GM23248 (cell line): Measurements from ENCODE around the gene SNRNP200. TPM values are rescaled to one million over a fixed set of nuclear protein-coding genes. Genes with fewer than 3 reads are reported as not detected.

Source experiments
- DNase-seq: peaks from one replicate; pipeline ENCODE4 v3.0.0-alpha.2; 2015
- H2AFZ ChIP-seq: fragments of 200-600 bp; sonication (generic); 2 replicates; pipeline ENCODE4 v1.6.1; 2016; ENCODE audit warnings: antibody characterized with exemption
- H3F3A ChIP-seq: fragments of 200-600 bp; sonication (generic); 2 replicates; pipeline ENCODE4 v1.6.1; 2016; ENCODE audit warnings: mild to moderate bottlenecking, antibody characterized with exemption, mixed run types; ENCODE audit not compliant: insufficient read depth
- H3K27ac ChIP-seq: fragments of 200-600 bp; sonication (generic); 2 replicates; pipeline ENCODE4 v1.5.1; 2016; ENCODE audit warnings: mild to moderate bottlenecking
- H3K27me3 ChIP-seq: fragments of 200-600 bp; sonication (generic); replicated peaks from 2 replicates; pipeline ENCODE4 v1.6.1; 2016; ENCODE audit warnings: mild to moderate bottlenecking; ENCODE audit not compliant: insufficient read depth
- H3K36me3 ChIP-seq: fragments of 200-600 bp; sonication (generic); 2 replicates; pipeline ENCODE4 v1.6.1; 2016; ENCODE audit warnings: low read depth, mild to moderate bottlenecking
- H3K4me1 ChIP-seq: fragments of 200-600 bp; sonication (generic); 2 replicates; pipeline ENCODE4 v1.6.1; 2016; ENCODE audit warnings: mild to moderate bottlenecking; ENCODE audit not compliant: insufficient read depth
- H3K4me2 ChIP-seq: fragments of 200-600 bp; sonication (generic); one replicate; pipeline ENCODE4 v1.6.1; 2016; ENCODE audit warnings: mild to moderate bottlenecking; ENCODE audit not compliant: unreplicated experiment
- H3K4me3 ChIP-seq: fragments of 200-600 bp; sonication (generic); 2 replicates; pipeline ENCODE4 v1.5.1; 2016; ENCODE audit warnings: mild to moderate bottlenecking
- H3K79me2 ChIP-seq: fragments of 200-600 bp; sonication (generic); 2 replicates; pipeline ENCODE4 v1.6.1; 2016; ENCODE audit warnings: mild to moderate bottlenecking; ENCODE audit not compliant: insufficient read depth
- H3K9ac ChIP-seq: fragments of 200-600 bp; sonication (generic); 2 replicates; pipeline ENCODE4 v1.6.1; 2016; ENCODE audit warnings: mild to moderate bottlenecking
- H3K9me2 ChIP-seq: fragments of 200-600 bp; sonication (generic); 2 replicates; pipeline ENCODE4 v1.6.1; 2016; ENCODE audit warnings: mixed run types, mild to moderate bottlenecking, moderate library complexity; ENCODE audit not compliant: insufficient read depth
- H3K9me3 ChIP-seq: fragments of 200-600 bp; sonication (generic); one replicate; pipeline ENCODE4 v1.6.1; 2017; ENCODE audit warnings: low read depth
- H4K20me1 ChIP-seq: fragments of 200-600 bp; sonication (generic); 2 replicates; pipeline ENCODE4 v1.6.0; 2016; ENCODE audit not compliant: insufficient read depth
- EZH2 ChIP-seq: fragments of 200-600 bp; sonication (generic); IDR thresholded peaks from 2 replicates; pipeline ENCODE4 v1.6.1; 2018; ENCODE audit warnings: antibody characterized with exemption, mild to moderate bottlenecking; ENCODE audit not compliant: insufficient read depth, poor library complexity, severe bottlenecking
- EZH2phosphoT487 ChIP-seq: fragments of 200-600 bp; sonication (generic); IDR thresholded peaks from 2 replicates; pipeline ENCODE4 v1.6.1; 2018; ENCODE audit warnings: antibody characterized with exemption, moderate library complexity, mild to moderate bottlenecking, low read depth; ENCODE audit not compliant: insufficient read depth
- WGBS, 2 experiments: methylation state at CpG; one replicate each; pipeline ENCODE4 v1.1.6; 2015 to 2017; ENCODE audit warnings: low lambda C conversion rate in 2 of 2, low coverage in 1 of 2; ENCODE audit errors: missing lambda C conversion rate in 2 of 2; 5-methylcytosine and 5-hydroxymethylcytosine counted together
- in situ Hi-C: fragments of 300-500 bp; cut with MboI; formaldehyde crosslinking; loops from 2 replicates; pipeline ENCODE4 v1.15.0; 2020
- polyA plus RNA-seq: library from polyadenylated mRNA; unstranded; fragments of >200 nt; fragmentation: Nextera tagmentation; extraction: Ambion mirVana; gene quantifications from 2 replicates; pipeline ENCODE4 v1.2.1, GENCODE V29; 2016
- total RNA-seq: library from RNA; depleted of rRNA; stranded (reverse); fragments of >200 nt; shearing (Covaris generic); gene quantifications from 2 replicates; pipeline ENCODE4 v1.2.3, GENCODE V29; 2014

The SNRNP200 gene
- total and polyA plus RNA-seq, 2 experiments from 2014 or later, result 34.2 to 40.5 TPM

DNA sequence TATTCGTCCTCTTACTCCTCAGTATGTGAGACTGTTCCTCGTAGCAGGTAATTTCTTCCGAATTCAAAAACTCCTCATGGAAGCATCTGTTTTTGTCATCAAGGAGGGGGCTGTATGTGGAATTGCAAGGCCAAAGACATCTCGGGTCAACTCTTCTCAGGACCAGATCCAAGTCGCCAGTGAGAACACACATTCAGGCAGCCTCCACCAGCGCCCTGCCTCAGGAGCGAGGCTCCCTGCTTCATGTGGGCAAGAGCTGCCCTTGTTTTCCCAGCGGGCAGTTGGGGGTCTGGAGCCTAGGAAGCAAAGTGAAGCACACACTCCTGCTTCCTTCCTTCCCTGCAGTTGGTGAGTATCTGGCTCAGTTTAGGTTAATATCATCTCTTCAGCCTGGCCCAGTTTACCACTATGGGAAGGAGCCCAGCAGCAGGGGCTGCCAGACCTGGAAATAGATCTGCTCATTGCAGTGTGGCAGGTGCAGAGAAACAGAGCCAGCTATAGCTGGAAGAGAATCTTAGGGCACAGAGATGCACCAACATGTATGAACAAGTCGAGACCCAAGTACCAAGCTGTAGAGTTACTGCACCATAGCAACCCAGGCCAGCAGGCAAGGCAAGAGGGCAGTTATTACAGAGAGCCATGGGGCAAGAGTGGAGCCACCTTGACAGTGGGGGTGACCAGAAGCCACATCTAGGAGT is 64.9 kb downstream of the SNRNP200 start:
- TF ChIP-seq EZH2, result no peak
- TF ChIP-seq EZH2phosphoT487, result no peak
- H3K27ac ChIP-seq, result no peak overlapping the region
- H3K4me1 ChIP-seq, result peaks cover 16% of the 10 kb centered on the region
- H3K4me2 ChIP-seq, result no peak overlapping the region
- no peaks in the 10 kb centered on the region for H3K9me2 ChIP-seq
- H3K27me3 ChIP-seq, result no peaks in the 10 kb centered on the region
- 88 to 90% methylated on average over 9 of the region's 9 CpGs for WGBS, 2 experiments
- no peak overlapping the region for H3K9ac ChIP-seq
- in situ Hi-C loops, result no loop called here
- no peaks in the 10 kb centered on the region for H3K9me3 ChIP-seq
- H3K4me3 ChIP-seq, result no peak overlapping the region
- H3K36me3 ChIP-seq, result no peaks in the 10 kb centered on the region
- no peaks in the 10 kb centered on the region for H4K20me1 ChIP-seq
- H3K79me2 ChIP-seq, result no peaks in the 10 kb centered on the region
- DNase-seq, result no peak
- no peak overlapping the region for H2AFZ ChIP-seq
- peaks cover 20% of the 10 kb centered on the region for H3F3A ChIP-seq

DNA sequence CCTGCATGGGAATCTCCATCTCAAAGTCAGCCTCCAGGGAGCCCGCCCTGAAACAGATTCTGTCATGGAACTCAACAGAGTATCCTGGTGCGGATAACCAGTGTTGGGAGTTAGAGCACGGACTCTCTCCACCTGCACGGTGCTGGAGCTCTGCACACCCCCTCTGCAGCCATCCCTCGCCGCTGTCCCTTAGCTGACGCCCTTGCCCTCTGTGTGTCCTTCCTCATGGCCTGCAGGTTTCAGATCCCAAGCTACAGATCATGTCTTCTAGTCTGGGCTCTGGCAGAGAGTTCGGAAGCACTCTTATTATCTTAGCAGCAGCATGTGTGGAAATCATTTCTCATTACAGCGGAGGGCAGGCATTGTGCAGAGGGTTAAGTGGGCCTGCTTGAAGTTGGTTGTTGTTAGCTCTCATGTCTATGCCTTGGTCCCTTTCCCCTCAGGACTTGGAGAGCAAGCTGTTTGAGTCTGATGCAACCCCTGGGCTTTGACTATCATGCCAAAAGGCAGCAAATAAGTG is 65.5 kb downstream of the SNRNP200 start:
- no peaks in the 10 kb centered on the region for H3K36me3 ChIP-seq
- WGBS, 2 experiments, result 92 to 95% methylated on average over 9 of the region's 9 CpGs
- in situ Hi-C loops, result no loop called here

GRCh38 chr2:96239091-96239490 is 66.3 kb downstream of the SNRNP200 start:
- Histone ChIP-seq H3F3A (peaks cover 19% of the 10 kb centered on the region), H3K9ac (no peak overlapping the region), H3K4me1 (peaks cover 16% of the 10 kb centered on the region), H3K79me2 (no peaks in the 10 kb centered on the region), H3K9me2 (no peaks in the 10 kb centered on the region), H3K36me3 (no peaks in the 10 kb centered on the region), H3K9me3 (no peaks in the 10 kb centered on the region), H4K20me1 (no peaks in the 10 kb centered on the region), H3K27me3 (no peaks in the 10 kb centered on the region), H3K27ac (no peak overlapping the region), H3K4me3 (no peak overlapping the region), H2AFZ (no peak overlapping the region), H3K4me2 (no peak overlapping the region)
- in situ Hi-C loops, result no loop called here
- DNase-seq, result no peak
- no peak for TF ChIP-seq EZH2phosphoT487
- TF ChIP-seq EZH2, result no peak
- WGBS, 2 experiments, result 85 to 86% methylated on average over 3 of the region's 3 CpGs

More for the DNA sequence above, 65.5 kb downstream of the SNRNP200 start:
- H3K27me3 ChIP-seq, result no peaks in the 10 kb centered on the region
- H3K27ac ChIP-seq, result no peak overlapping the region
- no peak for DNase-seq
- H3K4me3 ChIP-seq, result no peak overlapping the region
- no peak overlapping the region for H3K4me2 ChIP-seq
- no peaks in the 10 kb centered on the region for H3K79me2 ChIP-seq
- TF ChIP-seq EZH2 (no peak), EZH2phosphoT487 (no peak)
- no peaks in the 10 kb centered on the region for H4K20me1 ChIP-seq
- H3K9me2 ChIP-seq, result no peaks in the 10 kb centered on the region
- no peak overlapping the region for H2AFZ ChIP-seq
- no peak overlapping the region for H3K9ac ChIP-seq
- no peaks in the 10 kb centered on the region for H3K9me3 ChIP-seq
- peaks cover 19% of the 10 kb centered on the region for H3F3A ChIP-seq
- H3K4me1 ChIP-seq, result peaks cover 16% of the 10 kb centered on the region

DNA sequence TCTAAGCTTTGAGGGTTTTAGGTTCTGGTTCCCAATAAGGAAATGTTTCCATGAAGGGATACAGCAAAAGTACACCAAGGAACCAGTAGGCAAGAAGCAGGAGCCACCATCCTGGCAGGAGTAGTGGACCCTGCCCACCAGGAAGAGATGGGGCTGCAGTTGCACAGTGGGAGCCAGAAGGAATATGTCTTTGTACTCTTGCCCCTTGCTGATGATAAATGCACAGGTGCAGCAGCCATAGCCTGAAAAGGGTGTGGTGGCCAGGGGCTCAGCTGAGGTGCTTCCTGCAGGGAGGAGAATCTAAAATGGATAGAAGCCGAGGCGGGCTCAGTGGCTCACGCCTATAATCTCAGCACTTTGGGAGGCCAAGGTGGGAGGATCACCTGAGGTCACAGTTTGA is 67.1 kb downstream of the SNRNP200 start:
- H3K27me3 ChIP-seq, result no peaks in the 10 kb centered on the region
- H3F3A ChIP-seq, result peaks cover 19% of the 10 kb centered on the region
- H3K36me3 ChIP-seq, result no peaks in the 10 kb centered on the region
- TF ChIP-seq EZH2phosphoT487, result no peak
- no peak for TF ChIP-seq EZH2
- H3K79me2 ChIP-seq, result no peaks in the 10 kb centered on the region
- H3K4me1 ChIP-seq, result peaks cover 16% of the 10 kb centered on the region
- no peaks in the 10 kb centered on the region for H3K9me2 ChIP-seq
- H3K4me3 ChIP-seq, result no peak overlapping the region
- H3K9me3 ChIP-seq, result no peaks in the 10 kb centered on the region
- 92 to 98% methylated on average over 3 of the region's 3 CpGs for WGBS, 2 experiments
- in situ Hi-C loops, result no loop called here
- H4K20me1 ChIP-seq, result no peaks in the 10 kb centered on the region
- no peak overlapping the region for H3K4me2 ChIP-seq
- H2AFZ ChIP-seq, result no peak overlapping the region
- no peak overlapping the region for H3K9ac ChIP-seq
- H3K27ac ChIP-seq, result no peak overlapping the region
- DNase-seq, result no peak

- 94 to 100% methylated on average over 1 of the region's 1 CpG for WGBS, 2 experiments
- H3K79me2 ChIP-seq, result no peaks in the 10 kb centered on the region
- H3K9me3 ChIP-seq, result no peaks in the 10 kb centered on the region
- H3K9me2 ChIP-seq, result no peaks in the 10 kb centered on the region
- H3K4me2 ChIP-seq, result no peak overlapping the region
- peaks cover 5% of the 10 kb centered on the region for H3K4me1 ChIP-seq
- in situ Hi-C loops, result no loop called here
- H3K27ac ChIP-seq, result no peak overlapping the region
- no peaks in the 10 kb centered on the region for H4K20me1 ChIP-seq
- H2AFZ ChIP-seq, result no peak overlapping the region
- DNase-seq, result no peak
- no peak overlapping the region for H3K4me3 ChIP-seq
- H3F3A ChIP-seq, result peaks cover 6% of the 10 kb centered on the region
- H3K36me3 ChIP-seq, result no peaks in the 10 kb centered on the region
- H3K27me3 ChIP-seq, result no peaks in the 10 kb centered on the region
- H3K9ac ChIP-seq, result no peak overlapping the region
- TF ChIP-seq EZH2phosphoT487 (no peak), EZH2 (no peak)
Measured at GRCh38 chr2:96236882-96237281, 68.5 kb downstream of the SNRNP200 start.
